OCI-LY7 (cell line): ENCODE measurements around the gene SCRT2.

Experiments
- EZH2phosphoT487 ChIP-seq: fragments of 200-600 bp; sonication (generic); IDR thresholded peaks from 2 replicates; pipeline ENCODE4 v1.6.1; 2018; ENCODE audit warnings: low read depth, borderline replicate concordance, mild to moderate bottlenecking, mixed run types, antibody characterized with exemption, low read length, moderate library complexity, mixed read lengths
- TF ChIP-seq, protein P1 (sequence below): fragments of 200-600 bp; sonication (generic); conservative IDR thresholded peaks from 2 replicates; pipeline ENCODE4 v1.5.1; 2014; ENCODE audit warnings: mild to moderate bottlenecking, antibody characterized with exemption, low read length, moderate library complexity, mixed read lengths

DNA sequence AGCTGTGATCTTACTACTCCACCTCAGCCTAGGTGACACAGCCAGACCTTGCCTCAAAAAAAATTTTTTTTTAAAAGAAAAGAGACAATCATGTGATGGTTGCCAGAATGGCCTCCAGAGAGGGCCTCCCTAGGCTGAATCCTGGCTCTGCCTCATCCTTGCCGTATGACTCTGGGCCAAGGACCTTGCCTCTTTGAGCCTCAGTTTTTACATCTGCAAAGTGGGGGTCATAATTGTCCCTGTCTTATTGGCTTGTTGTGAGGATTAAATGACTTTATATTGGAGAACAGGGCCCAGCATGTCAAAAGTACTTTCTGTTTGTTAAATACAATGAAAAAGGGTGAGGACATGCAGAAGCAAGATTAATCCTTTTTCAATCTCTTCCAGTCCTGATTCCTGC, 37.0 kb downstream of the SCRT2 start:
- TF ChIP-seq, protein P1, sequence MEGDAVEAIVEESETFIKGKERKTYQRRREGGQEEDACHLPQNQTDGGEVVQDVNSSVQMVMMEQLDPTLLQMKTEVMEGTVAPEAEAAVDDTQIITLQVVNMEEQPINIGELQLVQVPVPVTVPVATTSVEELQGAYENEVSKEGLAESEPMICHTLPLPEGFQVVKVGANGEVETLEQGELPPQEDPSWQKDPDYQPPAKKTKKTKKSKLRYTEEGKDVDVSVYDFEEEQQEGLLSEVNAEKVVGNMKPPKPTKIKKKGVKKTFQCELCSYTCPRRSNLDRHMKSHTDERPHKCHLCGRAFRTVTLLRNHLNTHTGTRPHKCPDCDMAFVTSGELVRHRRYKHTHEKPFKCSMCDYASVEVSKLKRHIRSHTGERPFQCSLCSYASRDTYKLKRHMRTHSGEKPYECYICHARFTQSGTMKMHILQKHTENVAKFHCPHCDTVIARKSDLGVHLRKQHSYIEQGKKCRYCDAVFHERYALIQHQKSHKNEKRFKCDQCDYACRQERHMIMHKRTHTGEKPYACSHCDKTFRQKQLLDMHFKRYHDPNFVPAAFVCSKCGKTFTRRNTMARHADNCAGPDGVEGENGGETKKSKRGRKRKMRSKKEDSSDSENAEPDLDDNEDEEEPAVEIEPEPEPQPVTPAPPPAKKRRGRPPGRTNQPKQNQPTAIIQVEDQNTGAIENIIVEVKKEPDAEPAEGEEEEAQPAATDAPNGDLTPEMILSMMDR = no peak
- no peak for TF ChIP-seq EZH2phosphoT487
